Islet precursor cell (in vitro differentiated cells): Measurements from ENCODE around the gene POMT2.
"Not testable (repeated sequence)": the region's sequence is repeated elsewhere in the genome, so short reads cannot be mapped to it uniquely, and the experiment has no call there.

Source experiments
- DNase-seq: peaks from one replicate; pipeline ENCODE4 v3.0.0-alpha.2; 2018

Gene POMT2, protein sequence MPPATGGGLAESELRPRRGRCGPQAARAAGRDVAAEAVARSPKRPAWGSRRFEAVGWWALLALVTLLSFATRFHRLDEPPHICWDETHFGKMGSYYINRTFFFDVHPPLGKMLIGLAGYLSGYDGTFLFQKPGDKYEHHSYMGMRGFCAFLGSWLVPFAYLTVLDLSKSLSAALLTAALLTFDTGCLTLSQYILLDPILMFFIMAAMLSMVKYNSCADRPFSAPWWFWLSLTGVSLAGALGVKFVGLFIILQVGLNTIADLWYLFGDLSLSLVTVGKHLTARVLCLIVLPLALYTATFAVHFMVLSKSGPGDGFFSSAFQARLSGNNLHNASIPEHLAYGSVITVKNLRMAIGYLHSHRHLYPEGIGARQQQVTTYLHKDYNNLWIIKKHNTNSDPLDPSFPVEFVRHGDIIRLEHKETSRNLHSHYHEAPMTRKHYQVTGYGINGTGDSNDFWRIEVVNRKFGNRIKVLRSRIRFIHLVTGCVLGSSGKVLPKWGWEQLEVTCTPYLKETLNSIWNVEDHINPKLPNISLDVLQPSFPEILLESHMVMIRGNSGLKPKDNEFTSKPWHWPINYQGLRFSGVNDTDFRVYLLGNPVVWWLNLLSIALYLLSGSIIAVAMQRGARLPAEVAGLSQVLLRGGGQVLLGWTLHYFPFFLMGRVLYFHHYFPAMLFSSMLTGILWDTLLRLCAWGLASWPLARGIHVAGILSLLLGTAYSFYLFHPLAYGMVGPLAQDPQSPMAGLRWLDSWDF

GRCh38 chr14:77320238-77320935, at the start of gene POMT2:
Gene POMT2 (minus strand): TSS chr14:77320883. CDS start chr14:77320681, 202 bp downstream.
- DNase-seq, result peak; percentile 99

- DNase-seq, result no peak
Measured at GRCh38 chr14:77369285-77369684, 48.6 kb upstream of the POMT2 start.

GRCh38 chr14:77364146-77364545, 43.5 kb upstream of the POMT2 start:
- no peak for DNase-seq

DNA sequence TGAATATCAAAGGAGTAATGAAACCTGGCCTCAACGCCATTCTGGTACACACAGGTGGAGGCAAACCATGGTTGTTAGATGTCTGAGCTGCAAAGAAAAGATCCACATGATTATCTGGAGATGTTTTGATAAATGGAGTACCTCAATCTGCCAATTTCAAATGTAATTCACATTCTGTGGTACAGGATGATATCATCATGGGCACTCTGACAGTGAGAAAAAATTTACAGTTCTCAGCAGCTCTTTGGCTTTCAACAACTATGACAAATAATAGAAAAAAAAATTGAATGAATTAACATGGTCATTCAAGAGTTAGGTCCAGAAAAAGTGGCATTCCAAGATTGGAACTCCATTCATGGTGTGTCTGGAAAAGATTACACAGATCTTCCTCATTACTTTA, 38.9 kb upstream of the POMT2 start:
- no peak for DNase-seq

DNA sequence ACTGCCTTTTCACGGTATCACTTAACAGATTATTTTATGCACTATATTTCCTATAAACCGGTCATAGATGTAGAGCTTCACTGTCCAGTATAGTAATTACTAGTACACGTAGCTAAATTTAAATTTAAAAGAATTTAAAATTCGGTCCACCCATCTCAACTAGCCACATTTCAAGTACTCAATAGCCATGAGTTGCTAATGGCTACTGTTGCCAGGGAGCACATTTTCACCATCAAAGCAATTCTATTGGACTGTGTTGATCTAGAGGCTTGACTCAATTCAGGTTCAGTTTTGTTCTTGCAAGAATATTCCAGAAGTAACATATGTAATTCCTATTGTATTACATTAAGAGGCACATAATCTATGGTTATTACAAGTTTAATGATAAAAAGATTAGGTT, 36.2 kb upstream of the POMT2 start:
- DNase-seq, result no peak

- no peak for DNase-seq
Measured at GRCh38 chr14:77355811-77356210, 35.1 kb upstream of the POMT2 start.

DNA sequence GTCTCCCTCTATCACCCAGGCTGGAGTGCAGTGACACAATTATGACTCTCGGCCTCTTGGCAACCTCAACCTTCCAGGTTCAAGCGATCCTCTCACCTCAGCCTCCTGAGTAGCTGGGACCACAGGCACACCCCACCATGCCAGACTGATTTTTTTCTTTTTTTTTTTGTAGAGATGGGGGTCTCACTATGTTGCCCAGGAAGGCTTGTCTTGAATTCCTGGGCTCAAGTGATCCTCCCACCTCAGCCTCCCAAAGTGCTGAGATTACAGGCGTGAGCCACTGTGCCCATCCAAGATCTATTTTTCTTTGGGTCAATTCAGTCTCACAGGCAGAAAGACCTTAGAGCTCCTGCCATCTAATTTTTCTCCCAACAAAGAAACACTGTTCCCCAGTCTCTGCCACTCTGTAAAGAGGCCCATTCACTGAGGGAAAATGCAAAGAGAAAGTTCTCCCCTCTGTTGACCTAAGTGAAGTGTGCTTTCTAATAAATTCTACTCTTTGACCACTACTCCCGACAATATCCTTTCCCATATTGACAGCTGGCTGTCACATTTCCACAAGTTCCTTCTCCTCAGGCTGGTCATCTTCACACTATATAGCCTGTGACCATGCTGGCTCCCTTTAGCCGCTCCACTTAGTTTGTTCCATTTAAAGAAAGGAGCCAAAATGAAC, 32.9 kb upstream of the POMT2 start:
- no peak for DNase-seq

DNA sequence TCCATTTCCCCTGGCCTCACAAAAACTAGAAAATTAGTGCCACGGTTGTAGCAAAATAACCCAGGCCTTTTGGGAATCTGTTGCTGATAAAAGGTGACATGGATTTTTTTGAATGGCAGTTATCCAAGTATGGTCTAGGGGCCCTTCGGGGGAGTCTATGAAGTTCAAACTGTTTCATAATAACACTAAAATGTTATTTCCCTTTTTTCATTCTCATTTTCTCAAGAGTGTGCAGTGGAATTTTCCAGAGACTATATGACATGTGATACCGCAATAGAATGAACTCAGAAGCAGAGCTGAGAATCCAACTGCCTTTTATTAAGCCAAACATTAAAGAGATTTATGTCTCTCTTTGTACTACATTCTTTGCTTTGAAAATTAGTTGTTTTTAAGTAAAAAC, 27.1 kb upstream of the POMT2 start:
- DNase-seq, result no peak

- DNase-seq, result no peak
Measured at GRCh38 chr14:77346495-77346894, 25.8 kb upstream of the POMT2 start.

DNA sequence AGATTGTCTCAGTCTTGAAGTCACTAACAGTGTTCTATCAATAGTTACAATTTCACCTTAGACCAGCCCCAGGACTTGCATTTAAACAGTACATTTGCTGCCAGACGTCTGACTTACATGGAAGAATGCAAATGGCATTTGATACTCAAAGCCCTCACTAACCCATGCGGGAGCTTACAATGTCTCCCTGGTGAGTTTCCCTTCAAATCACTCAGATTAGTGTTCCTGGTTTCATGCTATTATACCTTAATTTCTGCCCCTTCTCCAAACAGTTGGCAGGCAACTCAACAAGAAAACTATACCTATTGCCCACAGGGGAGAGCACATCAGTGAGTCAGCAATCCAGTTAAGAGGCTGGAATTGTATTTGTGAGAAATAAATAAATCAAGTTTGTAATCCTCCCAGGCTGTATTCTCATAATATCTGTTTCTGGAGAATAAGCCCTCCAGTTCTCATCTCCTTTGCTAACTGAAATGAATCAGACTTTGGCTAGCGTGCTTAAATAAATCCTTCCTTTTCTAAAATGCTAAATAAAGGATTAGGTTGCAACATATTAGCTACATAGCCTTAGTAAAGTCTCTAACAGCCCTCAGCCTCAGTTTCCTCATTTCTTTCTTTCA, 23.8 kb upstream of the POMT2 start:
- DNase-seq, result no peak

GRCh38 chr14:77343662-77344061, 23.0 kb upstream of the POMT2 start:
- DNase-seq, result no peak

DNA sequence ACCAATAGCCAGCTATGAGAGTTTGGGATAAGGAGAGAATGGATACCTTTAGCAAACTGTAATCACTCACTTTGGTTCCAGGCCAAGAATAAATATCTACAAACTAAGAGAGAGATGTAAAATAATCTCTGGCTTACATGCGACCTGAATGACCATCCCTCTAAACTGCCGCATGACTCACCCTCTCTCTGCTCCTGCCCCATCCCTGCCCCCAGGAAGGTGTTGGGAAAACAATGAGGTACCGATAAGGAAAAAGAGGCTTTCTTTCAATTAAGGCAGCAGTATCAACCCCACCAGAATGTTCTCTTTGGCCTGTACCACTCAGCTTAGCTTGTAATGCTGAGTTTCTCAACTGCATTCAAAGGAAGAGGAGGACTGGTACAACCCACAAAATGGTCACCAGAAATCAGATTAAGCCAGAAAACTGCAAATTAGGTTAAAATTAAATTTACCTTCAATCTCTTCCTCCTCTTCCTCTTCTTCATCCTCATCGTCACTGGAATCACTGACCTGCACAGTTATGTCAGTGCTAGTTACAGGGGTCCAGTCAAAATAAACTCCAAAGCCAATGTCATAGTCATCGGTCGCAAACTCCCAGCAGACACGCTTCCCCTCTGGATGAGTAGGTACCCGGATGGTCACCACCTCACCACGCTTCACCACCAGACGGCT, 22.2 kb upstream of the POMT2 start:
- DNase-seq, result no peak

- DNase-seq, result no peak
Measured at GRCh38 chr14:77340389-77340788, 19.7 kb upstream of the POMT2 start.

GRCh38 chr14:77339407-77339806, 18.7 kb upstream of the POMT2 start:
- DNase-seq, result no peak

DNA sequence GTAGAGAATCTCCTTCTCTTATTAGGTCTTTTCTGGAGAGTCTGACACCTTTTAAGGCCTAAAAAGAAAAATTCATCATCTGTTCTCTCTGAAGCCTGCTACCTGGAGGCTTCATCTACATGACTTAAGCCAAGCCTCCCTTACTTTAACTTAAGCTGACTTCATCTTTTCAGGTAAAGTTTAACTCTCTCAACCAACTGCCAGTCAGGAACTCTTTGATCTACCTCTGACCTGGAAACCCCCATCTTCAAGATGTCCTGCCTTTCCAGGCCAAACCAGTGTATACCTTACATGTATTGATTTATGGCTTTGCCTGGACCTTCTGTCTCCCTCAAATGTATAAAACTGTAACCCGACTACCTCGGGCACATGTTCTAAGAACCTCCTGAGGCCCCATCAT, 17.6 kb upstream of the POMT2 start:
- DNase-seq, result no peak

- no peak for DNase-seq
Measured at GRCh38 chr14:77337880-77338279, 17.2 kb upstream of the POMT2 start.

GRCh38 chr14:77337255-77337654, 16.6 kb upstream of the POMT2 start:
- not testable (repeated sequence) for DNase-seq

DNA sequence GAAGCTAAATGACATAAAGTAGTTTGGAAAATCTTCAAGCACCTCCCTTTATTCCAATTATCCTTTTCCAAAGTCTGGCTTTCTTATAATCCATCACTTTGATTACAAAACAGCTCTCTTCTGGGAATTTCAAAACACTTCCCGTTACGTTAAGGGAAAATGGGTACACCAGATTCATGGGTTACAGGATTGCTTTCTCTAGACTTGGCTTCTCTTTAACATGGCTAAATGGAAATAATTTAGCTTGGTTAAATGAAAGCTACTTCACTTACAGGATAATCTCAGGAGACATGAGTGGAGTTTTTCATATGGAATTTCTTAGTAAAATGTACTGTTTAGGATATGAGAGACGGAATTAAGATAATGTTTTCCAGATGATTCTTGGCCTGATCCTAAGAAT, 14.9 kb upstream of the POMT2 start:
- DNase-seq, result no peak

DNA sequence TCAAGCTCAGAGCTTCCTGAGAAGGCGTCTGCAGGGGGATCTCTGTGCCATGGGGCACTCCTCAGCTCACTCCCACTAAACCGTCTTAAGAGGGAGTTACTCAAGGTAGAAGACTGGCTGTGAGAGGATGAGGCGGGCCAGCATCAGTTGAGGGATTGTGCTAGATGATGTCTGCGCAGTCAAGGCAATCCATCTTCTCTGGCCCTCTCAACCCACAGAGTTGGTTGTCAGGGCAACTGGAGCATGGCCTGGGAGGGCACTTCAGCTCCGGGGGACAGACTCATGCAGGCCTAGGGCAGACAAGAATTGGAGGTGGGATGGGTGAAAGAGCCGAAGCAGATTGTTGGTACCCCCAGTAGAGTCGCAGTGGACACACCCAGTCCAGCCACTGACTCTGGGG, 9.2 kb upstream of the POMT2 start:
- no peak for DNase-seq

GRCh38 chr14:77327111-77327510, 6.4 kb upstream of the POMT2 start:
- no peak for DNase-seq

DNA sequence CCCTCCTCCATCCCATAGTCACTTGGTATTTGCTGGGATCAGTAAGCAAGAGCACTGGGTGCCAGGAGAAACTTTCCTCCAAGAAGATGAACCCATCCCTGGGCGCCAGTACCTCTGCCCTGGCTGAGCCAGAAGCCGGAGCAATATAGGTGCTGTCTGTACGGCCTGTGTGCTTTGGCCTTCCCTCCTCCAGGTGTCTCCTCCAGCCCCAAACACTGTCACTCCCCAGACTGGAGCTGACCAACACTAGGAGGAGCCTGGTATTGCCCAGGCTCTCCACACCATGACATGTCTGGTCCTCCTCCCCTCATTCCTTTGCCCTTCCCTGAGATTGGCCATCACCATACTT, 5.0 kb upstream of the POMT2 start:
- peak; percentile 75 for DNase-seq
